GM19239 (cell line): Measurements from ENCODE around the gene FAM193A.
"Not testable (repeated sequence)": the region's sequence is repeated elsewhere in the genome, so short reads cannot be mapped to it uniquely, and the experiment has no call there.

Experiments used
- DNase-seq: peaks from one replicate; pipeline ENCODE4 v3.0.0; 2011; ENCODE audit warnings: low spot score; ENCODE audit not compliant: insufficient read length
- FAIRE-seq: peaks from 2 replicates; lab custom pipeline; 2011; peaks lifted over from hg19 to GRCh38; lab: Jason Lieb, UNC

The FAM193A gene

GRCh38 chr4:2572866-2573265, 36.4 kb downstream of the FAM193A start:
- DNase-seq (no peak), FAIRE-seq (no peak)

GRCh38 chr4:2574009-2574408, 37.6 kb downstream of the FAM193A start:
- FAIRE-seq (no peak), DNase-seq (no peak)

- no peak for FAIRE-seq
- DNase-seq, result no peak
Measured at GRCh38 chr4:2574863-2575262, 38.4 kb downstream of the FAM193A start.

- FAIRE-seq, result no peak
- no peak for DNase-seq
Measured at GRCh38 chr4:2576290-2576689, 39.8 kb downstream of the FAM193A start.

- FAIRE-seq, result no peak
- no peak for DNase-seq
Measured at GRCh38 chr4:2578106-2578505, 41.7 kb downstream of the FAM193A start.

- FAIRE-seq, result no peak
Measured at GRCh38 chr4:2579910-2580309, 43.5 kb downstream of the FAM193A start.

GRCh38 chr4:2583092-2583491, 46.6 kb downstream of the FAM193A start:
- no peak for DNase-seq
- no peak for FAIRE-seq

More at GRCh38 chr4:2579910-2580309, 43.5 kb downstream of the FAM193A start:
- no peak for DNase-seq

- FAIRE-seq, result no peak
Measured at GRCh38 chr4:2583517-2583916, 47.1 kb downstream of the FAM193A start.

GRCh38 chr4:2586502-2586901, 50.1 kb downstream of the FAM193A start:
- DNase-seq (no peak), FAIRE-seq (no peak)

More at GRCh38 chr4:2583517-2583916, 47.1 kb downstream of the FAM193A start:
- no peak for DNase-seq

- DNase-seq (no peak), FAIRE-seq (no peak)
Measured at GRCh38 chr4:2587213-2587823, 50.9 kb downstream of the FAM193A start.

- FAIRE-seq (peak; percentile 68), DNase-seq (no peak)
Measured at GRCh38 chr4:2588259-2588658, 51.8 kb downstream of the FAM193A start.

- DNase-seq, result no peak
- peak; percentile 52 for FAIRE-seq
Measured at GRCh38 chr4:2591189-2591588, 54.7 kb downstream of the FAM193A start.

GRCh38 chr4:2592014-2592413, 55.6 kb downstream of the FAM193A start:
- not testable (repeated sequence) for DNase-seq, FAIRE-seq

GRCh38 chr4:2592572-2592971, 56.1 kb downstream of the FAM193A start:
- no peak for DNase-seq
- no peak for FAIRE-seq

- FAIRE-seq (no peak), DNase-seq (no peak)
Measured at GRCh38 chr4:2593003-2593402, 56.6 kb downstream of the FAM193A start.

- no peak for FAIRE-seq
- no peak for DNase-seq
Measured at GRCh38 chr4:2595436-2595835, 59.0 kb downstream of the FAM193A start.

- DNase-seq, result no peak
Measured at GRCh38 chr4:2595952-2596552, 59.6 kb downstream of the FAM193A start.

GRCh38 chr4:2596611-2597010, 60.2 kb downstream of the FAM193A start:
- DNase-seq (no peak), FAIRE-seq (no peak)

More at GRCh38 chr4:2595952-2596552, 59.6 kb downstream of the FAM193A start:
- FAIRE-seq, result no peak

- FAIRE-seq (peak; percentile 96), DNase-seq (peak; percentile 46)
Measured at GRCh38 chr4:2598511-2599303, 62.3 kb downstream of the FAM193A start.

GRCh38 chr4:2599304-2599654, 62.8 kb downstream of the FAM193A start:
- DNase-seq, result no peak
- no peak for FAIRE-seq

GRCh38 chr4:2600878-2601277, 64.4 kb downstream of the FAM193A start:
- DNase-seq (no peak), FAIRE-seq (no peak)
